GM19463 (cell line): ENCODE data around the gene SNCAIP.
"Not testable (repeated sequence)": the region's sequence is repeated elsewhere in the genome, so short reads cannot be mapped to it uniquely, and the experiment has no call there.

Source experiments
- ATAC-seq: cut with Tn5 transposase; IDR thresholded peaks from one replicate; pipeline ENCODE4 v1.9.1; 2021; ENCODE audit warnings: mild to moderate bottlenecking, moderate library complexity; ENCODE audit not compliant: unreplicated experiment

The SNCAIP gene

GRCh38 chr5:122314036-122314435 is 2.0 kb downstream of the SNCAIP start:
- ATAC-seq = no peak

- ATAC-seq = no peak
Observed at GRCh38 chr5:122315521-122315920, 3.5 kb downstream of the SNCAIP start.

- no peak for ATAC-seq
Observed at GRCh38 chr5:122316656-122317055, 4.6 kb downstream of the SNCAIP start.

- ATAC-seq = no peak
Observed at GRCh38 chr5:122319897-122320296, 7.9 kb downstream of the SNCAIP start.

GRCh38 chr5:122321921-122322320 is 9.9 kb downstream of the SNCAIP start:
- ATAC-seq = no peak

GRCh38 chr5:122322801-122323548 is 10.9 kb downstream of the SNCAIP start:
- ATAC-seq = no peak

GRCh38 chr5:122323738-122324137 is 11.7 kb downstream of the SNCAIP start:
- ATAC-seq = no peak

GRCh38 chr5:122327110-122327509 is 15.1 kb downstream of the SNCAIP start:
- ATAC-seq = no peak

GRCh38 chr5:122330881-122331280 is 18.8 kb downstream of the SNCAIP start:
- ATAC-seq = no peak

- no peak for ATAC-seq
Observed at GRCh38 chr5:122332599-122333555, 20.8 kb downstream of the SNCAIP start.

- no peak for ATAC-seq
Observed at GRCh38 chr5:122333564-122333963, 21.5 kb downstream of the SNCAIP start.

- ATAC-seq = no peak
Observed at GRCh38 chr5:122339591-122339990, 27.6 kb downstream of the SNCAIP start.

GRCh38 chr5:122341087-122341486 is 29.1 kb downstream of the SNCAIP start:
- no peak for ATAC-seq

GRCh38 chr5:122342256-122342655 is 30.2 kb downstream of the SNCAIP start:
- ATAC-seq = no peak

GRCh38 chr5:122346897-122347581 is 35.0 kb downstream of the SNCAIP start:
- no peak for ATAC-seq

GRCh38 chr5:122350496-122350895 is 38.5 kb downstream of the SNCAIP start:
- no peak for ATAC-seq

- ATAC-seq = no peak
Observed at GRCh38 chr5:122351416-122352157, 39.5 kb downstream of the SNCAIP start.

- no peak for ATAC-seq
Observed at GRCh38 chr5:122352331-122352730, 40.3 kb downstream of the SNCAIP start.

- not testable (repeated sequence) for ATAC-seq
Observed at GRCh38 chr5:122353361-122353760, 41.3 kb downstream of the SNCAIP start.

GRCh38 chr5:122354293-122354692 is 42.3 kb downstream of the SNCAIP start:
- ATAC-seq = no peak

- no peak for ATAC-seq
Observed at GRCh38 chr5:122355324-122355723, 43.3 kb downstream of the SNCAIP start.
